Measurements from ENCODE around the gene GLOD4.
"Not testable (repeated sequence)": the region's sequence is repeated elsewhere in the genome, so short reads cannot be mapped to it uniquely, and the experiment has no call there.

The GLOD4 gene

GRCh38 chr17:801660-802059 is 19.6 kb upstream of the GLOD4 start:
- DNase-seq: no peak

- DNase-seq: no peak
Measured at GRCh38 chr17:800446-801242, 18.6 kb upstream of the GLOD4 start.

GRCh38 chr17:799261-799660 is 17.2 kb upstream of the GLOD4 start:
- no peak for DNase-seq

GRCh38 chr17:798246-798645 is 16.2 kb upstream of the GLOD4 start:
- no peak for DNase-seq

GRCh38 chr17:797236-797840 is 15.3 kb upstream of the GLOD4 start:
- no peak for DNase-seq

GRCh38 chr17:796609-797008 is 14.5 kb upstream of the GLOD4 start:
- DNase-seq: no peak

- DNase-seq: no peak
Measured at GRCh38 chr17:795721-796120, 13.6 kb upstream of the GLOD4 start.

- DNase-seq: no peak
Measured at GRCh38 chr17:795276-795675, 13.2 kb upstream of the GLOD4 start.

GRCh38 chr17:794876-795275 is 12.8 kb upstream of the GLOD4 start:
- peak; percentile 44 to 45 for DNase-seq

GRCh38 chr17:792277-792676 is 10.2 kb upstream of the GLOD4 start:
- DNase-seq: no peak

GRCh38 chr17:791829-792228 is 9.7 kb upstream of the GLOD4 start:
- DNase-seq: no peak

- DNase-seq: not testable (repeated sequence)
Measured at GRCh38 chr17:790874-791247, 8.8 kb upstream of the GLOD4 start.

- not testable (repeated sequence) for DNase-seq
Measured at GRCh38 chr17:789931-790873, 8.1 kb upstream of the GLOD4 start.

- DNase-seq: no peak
Measured at GRCh38 chr17:789160-789840, 7.2 kb upstream of the GLOD4 start.

GRCh38 chr17:788551-788950 is 6.5 kb upstream of the GLOD4 start:
- DNase-seq: no peak

GRCh38 chr17:787641-788221 is 5.7 kb upstream of the GLOD4 start:
- no peak for DNase-seq

- DNase-seq: not testable (repeated sequence)
Measured at GRCh38 chr17:785901-786300, 3.8 kb upstream of the GLOD4 start.

- no peak for DNase-seq
Measured at GRCh38 chr17:784143-784542, 2.1 kb upstream of the GLOD4 start.

GRCh38 chr17:778096-778495 is 4.0 kb downstream of the GLOD4 start:
- DNase-seq: no peak

- no peak for DNase-seq
Measured at GRCh38 chr17:774313-774584, 7.8 kb downstream of the GLOD4 start.

GRCh38 chr17:773467-774312 is 8.4 kb downstream of the GLOD4 start:
- DNase-seq: no peak

- DNase-seq: no peak
Measured at GRCh38 chr17:773016-773415, 9.1 kb downstream of the GLOD4 start.
